K562 (cell line): ENCODE measurements around the gene FKBP1B. TPM values are rescaled to one million over a fixed set of nuclear protein-coding genes. Genes with fewer than 3 reads are reported as not detected.

Source experiments
- AFF1 ChIP-seq, 2 experiments: fragments of 450-650 bp; IDR thresholded peaks; 2 replicates each; pipeline ENCODE4 v1.6.1; 2018; ENCODE audit warnings: mild to moderate bottlenecking in 2 of 2, low read depth in 1 of 2; ENCODE audit not compliant: partially characterized antibody in 2 of 2
- CBFA2T3 ChIP-seq: fragments of 450-650 bp; IDR thresholded peaks from 2 replicates; pipeline ENCODE4 v1.6.1; 2017
- MAFG ChIP-seq: fragments of 450-650 bp; conservative IDR thresholded peaks from 2 replicates; pipeline ENCODE4 v1.6.1; 2016; ENCODE audit warnings: missing genetic modification characterization, missing compliant biosample characterization
- PRDM10 ChIP-seq: fragments of 450-650 bp; IDR thresholded peaks from 2 replicates; pipeline ENCODE4 v1.6.1; 2018; ENCODE audit not compliant: partially characterized antibody
- RNF2 ChIP-seq: sonication (generic); IDR thresholded peaks from 2 replicates; pipeline ENCODE4 v1.6.1; 2016
- SIN3B ChIP-seq: fragments of 450-650 bp; IDR thresholded peaks from 2 replicates; pipeline ENCODE4 v1.6.1; 2017; ENCODE audit warnings: low read depth, mild to moderate bottlenecking, moderate library complexity
- SMARCE1 ChIP-seq: fragments of 450-650 bp; IDR thresholded peaks from 2 replicates; pipeline ENCODE4 v1.7.1; 2016; ENCODE audit warnings: mild to moderate bottlenecking
- ZNF316 ChIP-seq: fragments of 450-650 bp; IDR thresholded peaks from 2 replicates; pipeline ENCODE4 v1.6.1; 2016
- ZNF644 ChIP-seq: fragments of 200-800 bp; sonication (Bioruptor generic); IDR thresholded peaks from 2 replicates; pipeline ENCODE4 v1.6.1; 2016; ENCODE audit warnings: low read depth, missing genetic modification characterization, missing compliant biosample characterization
- polyA plus RNA-seq, 8 experiments: library from polyadenylated mRNA; depleted of rRNA in 4 of 8; stranded (reverse) in 5 of 8; unstranded in 3 of 8; fragments of >200 nt; fragmentation: Nextera tagmentation in 2 of 8; fragmentation: Illumina TruSeq in 1 of 8; extraction: Ambion mirVana in 2 of 8; extraction: Trizol in 1 of 8; gene quantifications; 2 replicates each; pipeline versions ENCODE4 v1.2.1 to v1.2.3, GENCODE V29; 2011 to 2014; ENCODE audit warnings: inconsistent platforms in 1 of 8, missing spikeins in 1 of 8
- total RNA-seq, 7 experiments: library from RNA; depleted of rRNA in 6 of 7; stranded (reverse); fragments of >200 nt in 6 of 7; fragmentation: Illumina TruSeq in 2 of 7; extraction: Trizol in 2 of 7; gene quantifications; 2 replicates each; pipeline versions ENCODE4 v1.2.1 to v1.2.3, GENCODE V29; 2011 to 2021; ENCODE audit warnings: low replicate concordance in 1 of 7

FKBP1B gene
- total and polyA plus RNA-seq, 9 of the 15 experiments (the other 6 are each of a cell fraction or from before 2014, with no cell fraction given): 0.58 to 9.4 (median 1.6) TPM

GRCh38 chr2:24045511-24046508 lies 3.7 kb upstream of the FKBP1B start (continued):
- TF ChIP-seq RNF2: no peak
- TF ChIP-seq PRDM10: no peak
- 0 out of 2 replicates have a peak, but pooled peaks have one; percentile 24 for TF ChIP-seq SMARCE1
- no peak for TF ChIP-seq SIN3B
- peak; percentile 88 for TF ChIP-seq MAFG (tag)
- peak; percentile 80 for TF ChIP-seq ZNF316
- no peak for TF ChIP-seq CBFA2T3
- no peak for TF ChIP-seq ZNF644 (tag)
- TF ChIP-seq AFF1 (IDR thresholded peaks at IDR 0.05; ENCODE audit: low read depth in 1 of 2, partially characterized antibody in 2 of 2): peak in 1 of 2 experiments; percentile 66
